ENCODE measurements around the gene PPM1L. TPM values are rescaled to one million over a fixed set of nuclear protein-coding genes. Genes with fewer than 3 reads are reported as not detected.
"Not testable (repeated sequence)": the region's sequence is repeated elsewhere in the genome, so short reads cannot be mapped to it uniquely, and the experiment has no call there.

The PPM1L gene
- total RNA-seq, 1 donor from 2014 or later = 63.9 TPM

DNA sequence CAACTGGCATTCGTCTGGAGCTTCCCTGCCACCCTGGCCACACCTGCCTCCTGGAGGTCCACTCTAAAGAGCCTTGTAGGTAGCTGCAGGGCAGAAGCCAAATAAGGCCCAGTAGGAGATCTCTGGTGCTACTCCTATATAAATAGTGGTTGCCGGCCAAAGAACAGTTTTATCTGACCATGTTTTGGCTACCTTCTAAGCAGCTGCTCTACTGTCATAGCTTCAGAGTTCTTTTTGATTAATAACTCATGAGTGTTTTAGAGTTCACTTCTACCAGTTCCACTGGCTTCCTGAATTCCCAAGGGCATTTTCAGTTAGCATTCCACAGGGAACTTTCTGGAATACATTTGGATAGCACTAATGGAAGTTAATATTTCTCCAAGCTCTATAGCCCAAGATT is 194.5 kb downstream of the PPM1L start:
- intact Hi-C loops (cut with DNase I) = no loop called here

DNA sequence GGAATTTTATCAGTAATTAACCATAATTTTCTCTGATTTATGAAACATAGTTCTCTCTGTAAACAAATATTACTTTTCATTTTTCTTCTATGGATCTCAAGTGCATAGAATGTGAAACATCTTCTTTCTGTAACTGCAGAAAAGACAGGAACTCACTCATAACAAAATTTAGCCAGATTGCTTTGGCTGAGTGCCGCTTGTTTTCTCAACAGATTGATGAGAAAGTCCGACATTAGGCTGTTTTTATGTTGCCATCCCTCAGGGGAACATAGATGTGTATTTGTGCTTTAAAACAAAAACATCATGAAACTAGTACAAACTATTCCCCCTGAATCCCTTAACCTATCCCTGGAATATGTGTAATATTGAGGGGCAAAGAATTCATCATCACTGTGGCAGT is 194.9 kb downstream of the PPM1L start:
- intact Hi-C loops (cut with DNase I) = no loop called here
- DNase-seq (ENCODE audit: missing footprints) = no peak
- ATAC-seq = no peak

More for the DNA sequence above, 194.5 kb downstream of the PPM1L start:
- DNase-seq (ENCODE audit: missing footprints) (no peak), ATAC-seq (peak; percentile 53)

DNA sequence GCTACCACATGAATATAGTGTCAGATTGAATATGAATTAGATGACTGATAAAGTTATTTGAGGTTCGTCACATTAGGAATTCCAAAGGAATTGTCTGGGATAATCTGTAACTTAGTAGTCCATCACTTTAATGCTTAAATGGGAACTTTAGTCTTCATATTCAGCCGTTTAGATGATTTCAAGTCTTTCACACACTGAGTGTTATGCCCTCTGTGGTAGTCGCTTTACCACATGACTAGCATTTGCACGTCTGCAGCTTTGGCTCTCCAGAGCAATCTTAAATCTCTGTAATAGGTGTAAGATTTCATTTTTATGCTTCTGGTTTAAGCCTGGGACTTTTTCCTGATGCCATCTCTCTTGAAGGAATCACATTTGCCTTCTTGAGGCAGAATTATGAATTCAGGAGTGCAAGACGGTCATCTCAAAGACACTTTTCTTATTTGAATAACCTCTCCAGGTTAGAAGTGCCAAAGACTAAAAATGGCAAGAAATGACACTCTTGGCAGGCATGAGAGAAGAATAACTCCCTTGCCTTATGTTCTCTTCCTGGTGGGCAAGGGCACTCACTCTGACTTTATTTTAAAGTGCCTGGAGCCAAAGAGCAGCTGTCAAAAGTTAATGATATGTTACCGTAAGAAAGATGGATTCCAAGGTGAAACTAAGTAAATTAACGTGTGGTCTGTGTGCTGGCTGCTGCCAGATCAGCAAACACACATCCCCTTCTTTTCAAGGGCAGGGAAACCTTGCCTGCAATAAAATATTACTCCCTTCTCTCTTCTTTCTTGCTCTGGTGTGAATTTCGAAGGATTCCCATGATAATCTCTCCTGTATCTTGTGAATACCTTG is 195.8 kb downstream of the PPM1L start:
- DNase-seq (ENCODE audit: missing footprints) (no peak), ATAC-seq (no peak)
- intact Hi-C loops (cut with DNase I) = no loop called here

DNA sequence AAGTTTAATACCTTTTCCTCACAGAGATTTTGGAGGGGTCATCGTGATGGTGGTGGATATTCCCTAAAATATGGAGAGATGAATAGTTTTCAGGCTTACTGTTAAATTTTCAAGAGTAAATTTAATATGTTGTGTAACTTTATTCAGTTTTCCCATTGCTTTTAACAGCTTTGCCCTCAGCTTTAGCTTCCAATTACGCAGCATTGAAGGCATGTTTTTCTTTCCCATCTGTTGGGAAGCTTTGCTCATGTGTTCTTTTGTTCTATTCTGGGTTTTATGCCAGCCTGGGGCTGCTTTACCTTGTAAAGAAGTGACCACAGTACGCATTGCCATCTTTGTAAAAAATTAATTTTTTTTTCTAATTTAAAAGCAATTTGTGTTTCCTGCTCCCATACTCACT is 197.7 kb downstream of the PPM1L start:
- no peak for DNase-seq (ENCODE audit: missing footprints)
- no peak for ATAC-seq
- intact Hi-C loops (cut with DNase I) = no loop called here

DNA sequence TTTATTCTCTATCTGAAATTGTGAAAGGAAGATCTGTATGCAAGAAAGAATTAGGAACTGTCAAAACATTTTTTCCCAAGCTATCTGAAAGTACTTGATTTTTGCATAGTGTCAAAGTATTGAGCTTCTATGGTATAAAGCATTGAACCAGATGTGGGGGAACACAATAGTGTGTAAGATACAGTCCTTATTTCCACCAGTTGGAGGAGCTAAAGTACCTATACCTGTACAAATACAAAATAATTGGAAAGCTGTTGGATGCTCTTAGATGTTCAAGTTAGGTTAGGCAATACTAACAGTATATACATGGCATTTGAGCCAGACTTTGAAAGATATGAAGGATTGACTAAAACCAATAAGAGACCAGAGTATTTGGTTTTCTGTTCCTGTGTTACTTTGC is 200.8 kb downstream of the PPM1L start:
- intact Hi-C loops (cut with DNase I) = no loop called here
- DNase-seq (ENCODE audit: missing footprints) = no peak
- no peak for ATAC-seq

DNA sequence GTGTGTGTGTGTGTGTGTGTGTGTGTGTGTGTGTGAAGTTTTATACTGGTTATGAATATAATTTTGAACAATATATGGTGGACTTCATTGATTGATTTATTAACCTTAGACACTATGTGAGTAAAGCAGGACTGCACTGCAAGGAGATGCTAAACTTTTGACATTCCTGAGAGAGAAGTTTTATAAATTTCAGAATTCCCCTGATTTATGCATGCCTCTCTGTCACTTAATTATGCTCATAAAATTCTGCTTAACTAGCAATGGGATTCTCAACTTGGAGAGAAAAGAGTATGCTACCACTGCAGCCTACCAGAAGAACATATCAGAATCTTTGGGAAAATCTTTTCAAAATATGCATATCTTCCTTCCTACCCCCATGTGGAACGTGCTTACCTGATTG is 204.5 kb downstream of the PPM1L start:
- ATAC-seq (no peak), DNase-seq (ENCODE audit: missing footprints) (no peak)
- intact Hi-C loops (cut with DNase I) = loop anchor here (10.0 kb wide), 1 partner anchor 74 kb away; no protein-coding TSS in a partner anchor

DNA sequence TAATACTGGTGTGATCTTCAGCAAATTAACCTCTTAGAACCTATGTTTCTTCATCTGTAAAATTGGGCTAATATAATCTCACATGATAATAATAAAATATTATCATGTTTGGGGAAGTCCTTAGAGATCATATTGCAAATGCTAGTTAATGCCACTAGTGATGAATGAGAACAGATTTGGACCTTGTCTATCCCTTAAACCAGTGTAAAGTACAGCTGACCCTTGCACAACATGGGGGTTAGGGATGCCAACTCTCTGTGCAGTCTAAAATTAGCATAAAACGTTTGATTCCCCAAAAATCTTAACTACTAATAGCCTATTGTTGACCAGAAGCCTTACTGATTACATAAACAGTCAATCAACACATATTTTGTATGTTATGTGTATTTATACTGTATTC is 207.9 kb downstream of the PPM1L start:
- intact Hi-C loops (cut with DNase I) = loop anchor here (10.0 kb wide), 1 partner anchor 71 kb away; no protein-coding TSS in a partner anchor
- no peak for ATAC-seq
- DNase-seq (ENCODE audit: missing footprints) = no peak

DNA sequence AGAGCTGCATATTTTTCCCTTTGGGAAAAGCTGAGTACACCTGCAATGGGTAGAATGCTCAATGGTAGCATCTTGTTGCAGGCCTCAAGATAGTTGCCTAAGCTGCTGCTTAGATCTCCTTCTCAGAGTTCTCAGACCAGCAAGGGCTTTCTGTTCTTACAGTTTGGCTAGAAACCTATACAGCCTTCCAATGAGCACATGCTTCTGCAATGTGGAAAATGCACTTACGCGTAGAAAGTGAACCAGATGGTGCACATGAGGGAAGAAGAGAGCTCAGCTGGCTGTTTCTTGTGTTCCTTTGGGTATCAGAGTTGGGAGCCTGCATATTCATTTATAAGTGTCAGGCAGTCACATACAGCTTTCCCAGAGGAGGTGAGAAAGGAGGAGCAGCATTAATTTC is 212.7 kb downstream of the PPM1L start:
- no peak for ATAC-seq
- DNase-seq (ENCODE audit: missing footprints) = no peak
- intact Hi-C loops (cut with DNase I) = loop anchor here (10.0 kb wide), 1 partner anchor 66 kb away; no protein-coding TSS in a partner anchor

DNA sequence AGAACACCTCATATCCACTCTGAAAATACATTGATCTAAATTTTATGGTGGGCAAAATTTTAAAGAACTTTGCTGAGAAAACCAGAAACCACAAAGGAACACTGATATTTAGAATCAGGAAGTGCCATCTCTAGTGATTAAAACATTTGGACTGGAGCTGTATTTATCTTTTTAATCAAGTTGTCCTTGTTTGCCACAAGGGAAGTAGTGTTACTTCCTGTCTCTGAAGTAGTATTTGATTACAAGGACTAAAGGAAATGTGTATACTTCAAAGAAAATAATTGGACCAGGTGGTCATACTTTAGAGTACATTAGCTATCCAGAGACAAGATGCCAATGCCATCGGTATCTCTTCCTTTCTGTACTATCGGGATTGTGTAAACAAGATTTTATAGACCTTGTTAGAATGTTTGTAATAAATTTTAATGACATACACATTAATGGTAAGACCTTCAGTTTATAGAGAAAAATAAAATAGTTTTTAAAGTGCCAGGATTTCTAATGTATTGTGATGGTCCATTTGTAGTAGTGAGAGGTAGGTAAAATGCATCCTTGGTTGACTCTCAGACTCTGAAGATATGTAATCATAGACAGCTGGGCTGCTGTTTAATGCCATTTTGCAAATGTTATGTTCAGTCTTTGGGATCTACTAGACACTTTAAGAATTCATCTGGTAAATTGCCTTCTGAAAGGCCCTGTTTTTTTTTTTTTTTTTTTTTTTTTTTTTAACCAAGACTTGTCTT is 217.2 kb downstream of the PPM1L start:
- ATAC-seq (no peak), DNase-seq (ENCODE audit: missing footprints) (no peak)
- intact Hi-C loops (cut with DNase I) = no loop called here

DNA sequence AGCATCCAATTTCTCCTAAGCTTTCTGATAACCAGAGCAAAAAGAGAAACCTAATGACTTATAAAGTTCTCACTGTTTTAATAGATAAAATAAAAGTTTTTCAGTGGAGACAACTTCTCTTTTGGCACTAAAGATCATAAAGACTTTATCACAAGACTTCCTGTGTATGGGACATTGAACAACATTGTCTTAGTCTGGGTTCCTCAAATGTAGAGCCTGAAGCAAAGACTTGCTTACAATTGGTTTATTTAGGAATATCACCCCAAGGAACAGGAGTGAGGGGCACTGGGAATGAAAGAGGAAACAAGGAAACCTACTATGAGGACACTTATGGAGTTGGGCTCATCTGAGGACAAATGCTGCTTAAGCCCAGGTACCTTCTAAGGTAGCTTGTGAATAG is 221.7 kb downstream of the PPM1L start:
- peak; percentile 13 for ATAC-seq
- intact Hi-C loops (cut with DNase I) = no loop called here
- no peak for DNase-seq (ENCODE audit: missing footprints)

DNA sequence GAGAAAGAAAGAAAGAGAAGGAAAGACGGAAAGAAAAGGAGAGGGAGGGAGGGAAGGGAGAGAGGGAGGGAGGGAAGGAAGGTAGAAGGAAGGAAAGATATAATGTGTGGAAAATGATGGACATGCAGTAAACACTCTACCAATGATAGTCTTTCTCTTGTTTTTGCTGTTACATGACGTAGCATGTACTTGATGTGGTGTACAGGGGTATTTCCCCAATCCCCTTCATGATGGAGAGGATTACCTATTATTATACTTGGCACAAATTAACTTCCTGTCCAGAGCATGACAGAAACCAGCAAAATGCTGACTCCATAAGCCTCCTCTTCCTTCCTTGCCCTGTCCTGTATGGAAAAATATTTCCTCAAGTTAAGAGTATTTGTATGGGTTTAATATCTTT is 224.7 kb downstream of the PPM1L start:
- DNase-seq (ENCODE audit: missing footprints) (no peak), ATAC-seq (peak; percentile 20)
- intact Hi-C loops (cut with DNase I) = no loop called here

DNA sequence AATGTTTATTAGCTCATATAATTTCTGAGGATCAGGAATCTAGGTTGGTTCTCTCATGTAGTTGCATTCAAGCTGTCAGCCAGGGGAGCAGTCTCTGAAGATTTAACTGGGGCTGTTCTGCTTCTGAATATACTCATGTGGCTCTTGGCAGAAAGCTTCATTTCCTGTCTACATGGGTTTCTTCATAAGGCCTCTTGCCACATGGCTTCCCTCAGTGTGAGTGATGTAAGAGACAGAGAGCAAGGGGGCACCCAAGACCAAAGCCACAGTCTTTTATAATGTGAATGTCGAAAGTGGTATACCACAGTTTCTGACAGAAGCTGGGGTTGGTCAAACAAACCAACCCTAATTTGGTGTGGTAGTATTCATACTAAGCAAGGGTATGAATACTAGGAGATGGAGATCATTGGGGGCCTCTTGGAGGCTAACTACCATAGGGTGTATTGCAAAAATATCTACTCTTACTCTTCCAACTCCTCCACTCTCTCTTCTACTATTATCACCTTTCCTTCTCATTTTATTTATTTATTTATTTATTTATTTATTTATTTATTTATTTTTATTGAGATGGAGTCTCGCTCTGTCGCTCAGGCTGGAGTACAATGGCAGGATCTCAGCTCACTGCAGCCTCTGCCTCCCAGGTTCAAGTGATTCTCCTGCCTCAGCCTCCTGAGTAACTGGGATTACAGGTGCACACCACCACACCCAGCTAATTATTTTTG is 225.3 kb downstream of the PPM1L start:
- intact Hi-C loops (cut with DNase I) = no loop called here
- DNase-seq (ENCODE audit: missing footprints) = no peak
- ATAC-seq = peak; percentile 57

DNA sequence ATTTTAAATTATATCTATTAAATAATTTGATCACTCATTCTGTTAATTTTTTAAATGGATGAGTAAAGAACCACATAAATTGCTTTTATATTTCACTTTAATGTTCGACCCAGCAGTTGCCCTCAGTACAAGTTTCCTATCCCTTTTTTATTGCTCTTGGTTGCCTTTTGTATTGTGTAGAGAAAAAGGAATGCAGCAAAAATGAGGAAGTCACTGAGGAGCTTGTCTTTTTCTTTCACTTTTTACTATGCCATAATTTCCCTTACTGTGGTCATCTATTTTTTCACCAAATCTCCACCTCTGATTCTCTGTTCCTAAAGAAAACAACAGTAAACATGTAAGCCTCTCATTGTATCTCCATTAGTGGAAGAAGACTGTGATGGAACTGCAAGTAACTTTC is 226.5 kb downstream of the PPM1L start:
- no peak for DNase-seq (ENCODE audit: missing footprints)
- ATAC-seq = no peak
- intact Hi-C loops (cut with DNase I) = no loop called here

DNA sequence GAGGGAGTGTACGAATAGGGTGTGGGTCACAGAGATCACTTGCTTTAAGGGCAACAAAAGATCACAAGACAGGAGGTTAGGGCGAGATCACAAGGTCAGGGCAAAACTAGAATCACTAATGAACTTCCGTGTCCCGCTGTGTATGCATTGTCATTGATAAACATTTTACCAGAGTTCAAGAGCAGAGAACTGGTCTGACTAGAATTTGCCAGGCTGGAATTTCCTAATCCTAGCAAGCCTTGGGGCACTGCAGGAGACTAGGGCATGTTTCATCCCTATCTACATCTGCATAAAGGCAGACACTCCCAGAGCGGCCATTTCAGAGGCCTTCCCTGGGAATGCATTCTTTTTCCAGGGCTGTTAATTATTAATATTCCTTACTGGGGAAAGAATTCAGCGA is 227.9 kb downstream of the PPM1L start:
- intact Hi-C loops (cut with DNase I); DNase-seq (ENCODE audit: missing footprints); ATAC-seq: not testable (repeated sequence)

DNA sequence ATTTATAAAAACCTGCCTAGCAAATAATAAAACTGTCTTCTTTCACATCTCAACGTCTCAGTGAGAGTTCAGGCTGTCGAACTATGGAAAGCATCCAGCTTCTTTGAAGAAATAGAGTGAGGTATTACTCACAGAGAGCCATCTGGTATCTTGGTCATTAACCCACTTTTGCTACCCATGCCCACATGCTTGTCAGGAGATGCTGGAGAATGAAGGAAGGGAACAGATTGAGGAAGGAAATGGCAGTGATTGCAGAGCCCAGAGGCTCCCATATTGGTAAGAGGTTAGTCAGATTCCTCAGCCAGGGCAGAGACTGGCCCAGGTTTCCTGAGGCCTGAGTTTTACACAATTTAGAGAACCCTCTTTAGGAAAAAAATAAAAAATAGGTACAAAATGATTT is 230.0 kb downstream of the PPM1L start:
- DNase-seq (ENCODE audit: missing footprints) (no peak), ATAC-seq (no peak)
- intact Hi-C loops (cut with DNase I) = no loop called here

DNA sequence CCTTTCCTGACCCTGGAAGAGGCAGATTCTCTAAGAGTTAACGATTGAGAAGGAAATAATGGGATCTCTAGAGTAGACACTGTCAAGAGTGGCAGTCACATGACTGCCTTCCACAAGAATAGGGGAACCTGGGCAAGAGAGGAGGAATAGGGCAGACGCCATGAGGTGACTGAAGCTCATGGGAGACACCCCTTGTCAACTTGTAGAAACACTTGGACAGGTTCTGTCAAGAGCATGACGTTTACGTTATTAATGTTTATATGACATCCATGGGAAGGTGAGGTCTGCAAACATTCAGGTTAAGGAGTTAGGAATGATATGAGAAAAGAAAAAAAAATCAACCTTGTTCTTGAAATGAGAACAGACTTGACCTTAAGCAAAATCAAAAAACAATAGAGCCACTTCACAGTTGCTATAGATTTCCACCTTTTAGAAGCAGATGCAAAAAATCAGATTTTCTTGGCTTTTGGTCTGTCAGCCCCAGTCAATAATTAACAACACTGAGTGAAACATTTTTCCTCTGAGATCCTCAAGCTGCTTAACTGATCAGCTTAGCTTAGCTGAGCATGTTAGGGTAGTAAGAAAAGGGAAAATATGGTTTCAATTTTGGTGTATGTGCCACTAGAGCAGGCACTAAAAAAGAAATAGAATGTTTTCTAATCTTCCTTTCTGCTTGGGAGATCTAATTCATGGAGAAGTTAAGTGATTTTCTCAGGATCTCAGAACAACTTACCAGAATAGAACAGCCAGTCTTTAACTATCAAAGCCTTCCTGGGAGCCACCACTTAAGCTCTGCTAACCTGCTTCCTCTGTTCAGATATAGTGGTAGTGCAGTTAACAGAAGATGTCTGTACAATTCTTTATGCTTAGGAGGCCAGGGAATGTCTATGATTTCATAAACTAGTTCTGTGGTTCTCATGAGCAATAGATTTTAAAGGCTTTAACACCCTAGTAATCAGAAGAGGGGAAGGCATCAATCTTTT is 232.2 kb downstream of the PPM1L start:
- intact Hi-C loops (cut with DNase I) = no loop called here
- no peak for ATAC-seq

DNA sequence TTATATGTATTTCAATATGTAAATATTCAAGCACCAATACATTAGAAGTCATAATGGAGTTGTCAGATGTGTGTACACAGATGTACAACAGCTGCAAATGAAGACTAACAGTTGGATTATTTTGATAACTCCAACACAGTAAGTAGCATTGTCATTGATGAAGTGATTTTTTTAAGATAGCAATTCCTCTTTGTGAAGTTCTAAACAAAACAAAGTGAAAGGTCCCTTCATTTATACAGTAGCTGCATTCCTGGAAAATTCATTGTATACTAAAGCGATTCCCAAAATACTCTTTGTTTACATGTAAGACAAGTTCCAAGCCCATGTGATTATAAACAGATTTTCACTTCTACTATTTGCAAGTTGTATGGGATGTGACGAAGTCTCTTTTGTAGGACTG is 234.4 kb downstream of the PPM1L start:
- ATAC-seq (no peak), DNase-seq (ENCODE audit: missing footprints) (no peak)
- intact Hi-C loops (cut with DNase I) = no loop called here

More for the DNA sequence above, 232.2 kb downstream of the PPM1L start:
- DNase-seq (ENCODE audit: missing footprints) = no peak

DNA sequence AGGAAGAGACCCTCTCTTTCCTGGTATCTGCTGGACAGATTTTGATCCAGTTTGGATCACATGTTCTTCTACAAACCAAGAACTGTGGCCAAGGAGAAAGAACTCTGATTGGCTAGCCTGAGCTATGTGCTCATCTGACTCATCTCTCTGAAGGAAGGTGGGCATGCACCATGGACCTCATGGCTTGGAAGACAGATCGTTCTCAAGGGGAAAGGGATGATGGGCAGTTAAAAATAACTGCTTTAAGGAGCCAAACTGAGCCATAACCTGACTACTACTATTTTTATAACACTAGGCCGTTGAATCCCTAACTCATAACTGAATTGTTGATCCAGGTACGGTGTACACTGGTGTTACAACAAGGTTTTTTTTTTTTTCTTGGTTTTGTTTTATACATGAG is 236.7 kb downstream of the PPM1L start:
- DNase-seq (ENCODE audit: missing footprints) (no peak), ATAC-seq (no peak)
- intact Hi-C loops (cut with DNase I) = no loop called here
